Adrenal gland (tissue), 12 donors: ENCODE results near the gene BGLAP. TPM values are rescaled to one million over a fixed set of nuclear protein-coding genes. Genes with fewer than 3 reads are reported as not detected.

Experiments used
- DNase-seq, 7 donors: peaks; one replicate each; pipeline ENCODE4 v3.0.0-alpha.2; 2019 to 2020
- H3K27ac ChIP-seq, 5 donors: fragments of 200-600 bp; sonication (generic) in 4 of 5; 1 replicate in 3 of 5; 2 replicates in 2 of 5; pipeline versions ENCODE4 v1.5.1 to v1.8.0; 2016 to 2020; ENCODE audit warnings: mild to moderate bottlenecking in 1 of 5
- H3K27me3 ChIP-seq: fragments of 200-600 bp; 2 replicates; pipeline ENCODE4 v1.8.0; 2021
- H3K36me3 ChIP-seq, 2 donors: fragments of 200-600 bp; replicated peaks in 1 of 2; 1 replicate in 1 of 2; 2 replicates in 1 of 2; pipeline versions ENCODE4 v1.5.1 to v1.8.0; 2018 to 2022
- H3K4me1 ChIP-seq, 2 donors: fragments of 200-600 bp; replicated peaks in 1 of 2; 1 replicate in 1 of 2; 2 replicates in 1 of 2; pipeline versions ENCODE4 v1.5.1 to v1.8.0; 2018 to 2021
- H3K4me3 ChIP-seq, 4 donors: fragments of 200-600 bp; sonication (generic) in 3 of 4; one replicate each; pipeline ENCODE4 v1.5.1; 2016 to 2018
- H3K9me3 ChIP-seq, 3 donors: fragments of 200-600 bp; sonication (generic) in 1 of 3; replicated peaks in 1 of 3; 1 replicate in 2 of 3; 2 replicates in 1 of 3; pipeline versions ENCODE4 v1.5.1 to v1.8.0; 2016 to 2021
- POLR2A ChIP-seq, 2 donors: fragments of 450-650 bp; IDR thresholded peaks; one replicate each; pipeline ENCODE4 v1.6.1; 2017; ENCODE audit warnings: antibody characterized with exemption in 2 of 2, mild to moderate bottlenecking in 2 of 2, moderate library complexity in 1 of 2
- whole genome bisulfite sequencing, 4 donors: extraction: QIAGEN DNeasy Blood & Tissue Kit in 2 of 4; methylation state at CpG; one replicate each; pipeline versions ENCODE4 v1.1.5 to v1.1.7; 2013 to 2017; 5-methylcytosine and 5-hydroxymethylcytosine counted together
- intact Hi-C, 2 donors: fragments of 100-400 bp; cut with DNase I; formaldehyde crosslinking; loops; one replicate each; pipeline versions ENCODE4 v1.14.1 to v1.15.0; 2022 to 2023
- polyA plus RNA-seq, 3 donors: library from polyadenylated mRNA; stranded (reverse); fragments of 200-250 nt in 2 of 3; fragments of 350-450 nt in 1 of 3; fragmentation: Illumina TruSeq in 1 of 3; extraction: RNeasy Lipid Tissue Mini Kit (QIAGEN cat#74804) in 1 of 3; gene quantifications; one replicate each; pipeline ENCODE4 v1.2.3, GENCODE V29; 2013 to 2014
- total RNA-seq, 9 donors: library from RNA; depleted of rRNA in 4 of 9; stranded (reverse); fragments of >200 nt in 4 of 9; fragments of 120-200 nt in 1 of 9; fragmentation: NEBNext Ultra II Directional in 1 of 9; extraction: Animal tissue kit (Norgen Biotek cat#: 25700) in 1 of 9; gene quantifications; one replicate each; pipeline versions ENCODE4 v1.1.0 to v1.2.4, GENCODE V29; 2013 to 2023
- TF ChIP-seq, protein P1 (sequence below), 6 experiments: fragments of 450-650 bp in 4 of 6; fragments of 200-600 bp in 2 of 6; sonication (generic) in 1 of 6; IDR thresholded peaks; 1 replicate in 5 of 6; 2 replicates in 1 of 6; pipeline versions ENCODE4 v1.5.1 to v1.8.0; 2016 to 2021; ENCODE audit warnings: antibody characterized with exemption in 6 of 6, mild to moderate bottlenecking in 2 of 6, moderate library complexity in 1 of 6
- donor health status: healthy with polysubstance abuse.
- donor health status: Bipolar disorder and iron deficiency.
- donor health status: DM: yes; HTN: yes; CAD: no.
- donor health status: DM: no; HTN: no; CAD: no.
- donor health status: DM: no; HTN: no; CAD: no.
- donor health status: DM: yes; HTN: yes; CAD: no.

Gene BGLAP
- total and polyA plus RNA-seq, 12 donors = 0.39 to 8.2 (median 1.2) TPM; not detected in 3

GRCh38 chr1:156195853-156196252 lies 46.1 kb upstream of the BGLAP start:
- peaks cover 0 to 17% of the 10 kb centered on the region in 2 donors for H3K4me1 ChIP-seq
- no peak for DNase-seq

GRCh38 chr1:156196445-156196844 lies 45.5 kb upstream of the BGLAP start:
- no peak for DNase-seq
- Histone ChIP-seq H3K27ac (no peak overlapping the region), H3K36me3 (peaks cover 0 to 17% of the 10 kb centered on the region in 2 donors), H3K9me3 (no peaks in the 10 kb centered on the region), H3K4me1 (peaks cover 0 to 17% of the 10 kb centered on the region in 2 donors), H3K27me3 (no peaks in the 10 kb centered on the region), H3K4me3 (no peak overlapping the region)
- TF ChIP-seq POLR2A (IDR thresholded peaks at IDR 0.05) = no peak
- TF ChIP-seq, protein P1, sequence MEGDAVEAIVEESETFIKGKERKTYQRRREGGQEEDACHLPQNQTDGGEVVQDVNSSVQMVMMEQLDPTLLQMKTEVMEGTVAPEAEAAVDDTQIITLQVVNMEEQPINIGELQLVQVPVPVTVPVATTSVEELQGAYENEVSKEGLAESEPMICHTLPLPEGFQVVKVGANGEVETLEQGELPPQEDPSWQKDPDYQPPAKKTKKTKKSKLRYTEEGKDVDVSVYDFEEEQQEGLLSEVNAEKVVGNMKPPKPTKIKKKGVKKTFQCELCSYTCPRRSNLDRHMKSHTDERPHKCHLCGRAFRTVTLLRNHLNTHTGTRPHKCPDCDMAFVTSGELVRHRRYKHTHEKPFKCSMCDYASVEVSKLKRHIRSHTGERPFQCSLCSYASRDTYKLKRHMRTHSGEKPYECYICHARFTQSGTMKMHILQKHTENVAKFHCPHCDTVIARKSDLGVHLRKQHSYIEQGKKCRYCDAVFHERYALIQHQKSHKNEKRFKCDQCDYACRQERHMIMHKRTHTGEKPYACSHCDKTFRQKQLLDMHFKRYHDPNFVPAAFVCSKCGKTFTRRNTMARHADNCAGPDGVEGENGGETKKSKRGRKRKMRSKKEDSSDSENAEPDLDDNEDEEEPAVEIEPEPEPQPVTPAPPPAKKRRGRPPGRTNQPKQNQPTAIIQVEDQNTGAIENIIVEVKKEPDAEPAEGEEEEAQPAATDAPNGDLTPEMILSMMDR (IDR thresholded peaks at IDR 0.05) = no peak
- intact Hi-C loops = no loop called here
- 69 to 81% (median 79%) methylated on average over 2 of the region's 2 CpGs for WGBS, 4 donors

More at GRCh38 chr1:156195853-156196252, 46.1 kb upstream of the BGLAP start:
- peaks cover 0 to 17% of the 10 kb centered on the region in 2 donors for H3K36me3 ChIP-seq
- H3K27me3 ChIP-seq = no peaks in the 10 kb centered on the region
- no peak overlapping the region for H3K4me3 ChIP-seq
- WGBS, 4 donors = 76 to 89% (median 81%) methylated on average over 4 of the region's 4 CpGs
- H3K27ac ChIP-seq = no peak overlapping the region
- TF ChIP-seq, protein P1 (IDR thresholded peaks at IDR 0.05) = no peak
- no peak for TF ChIP-seq POLR2A (IDR thresholded peaks at IDR 0.05)
- no peaks in the 10 kb centered on the region for H3K9me3 ChIP-seq
- intact Hi-C loops = no loop called here

DNA sequence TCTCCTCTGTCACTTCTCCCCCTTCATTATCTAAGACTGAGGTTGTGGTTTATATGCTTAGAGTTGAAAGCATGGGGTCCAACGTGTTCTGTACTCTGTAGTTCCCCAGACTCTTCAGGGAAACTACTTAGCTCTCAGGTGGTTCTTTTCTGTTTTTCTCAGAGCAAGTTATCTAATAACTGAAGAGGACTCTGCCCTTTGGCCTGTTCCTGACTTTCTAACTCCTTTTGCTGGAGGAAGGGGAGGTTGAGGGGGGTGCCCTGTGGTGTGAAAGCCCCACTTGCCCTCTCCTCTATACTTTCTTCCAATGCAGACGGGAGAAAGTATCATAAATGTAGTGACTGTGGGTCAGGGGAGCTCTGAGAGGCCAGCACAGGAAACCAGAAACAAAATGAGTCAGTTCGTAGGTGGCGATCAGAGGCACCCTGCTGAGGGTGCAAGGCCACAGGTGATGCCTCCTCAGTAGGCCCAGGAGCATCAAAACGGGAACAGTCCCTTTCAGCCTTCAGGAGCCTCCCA lies 43.1 kb upstream of the BGLAP start:
- Histone ChIP-seq H3K9me3 (no peaks in the 10 kb centered on the region), H3K27ac (no peak overlapping the region), H3K36me3 (peaks cover 0 to 17% of the 10 kb centered on the region in 2 donors), H3K27me3 (no peaks in the 10 kb centered on the region), H3K4me3 (no peak overlapping the region), H3K4me1 (peaks cover 0 to 18% of the 10 kb centered on the region in 2 donors)
- intact Hi-C loops = no loop called here
- DNase-seq = no peak
- no peak for TF ChIP-seq POLR2A (IDR thresholded peaks at IDR 0.05)
- TF ChIP-seq, protein P1 (IDR thresholded peaks at IDR 0.05) = no peak
- 80 to 87% (median 83%) methylated on average over 5 of the region's 5 CpGs for WGBS, 4 donors

GRCh38 chr1:156200044-156200443 lies 41.9 kb upstream of the BGLAP start:
- Histone ChIP-seq H3K27me3 (no peaks in the 10 kb centered on the region), H3K36me3 (peaks cover 0 to 23% of the 10 kb centered on the region in 2 donors), H3K4me3 (no peak overlapping the region), H3K9me3 (no peaks in the 10 kb centered on the region), H3K27ac (no peak overlapping the region), H3K4me1 (peaks cover 0 to 12% of the 10 kb centered on the region in 2 donors)
- no peak for DNase-seq
- intact Hi-C loops = no loop called here
- 89 to 97% (median 96%) methylated on average over 4 to 8 of the region's 8 CpGs for WGBS, 4 donors
- no peak for TF ChIP-seq POLR2A (IDR thresholded peaks at IDR 0.05)
- TF ChIP-seq, protein P1 (IDR thresholded peaks at IDR 0.05) = no peak
